ENCODE results near the gene REX1BD.

- TF ChIP-seq CTCF (IDR thresholded peaks at IDR 0.05): no peak
- TF ChIP-seq POLR2A (IDR thresholded peaks at IDR 0.05): no peak
Observed at GRCh38 chr19:18606281-18607225, 18.0 kb downstream of the REX1BD start, which contains the start of gene CRLF1.

Measured in right lobe of liver (tissue), 4 donors.